ENCODE data around the gene SUMO2. TPM values are rescaled to one million over a fixed set of nuclear protein-coding genes. Genes with fewer than 3 reads are reported as not detected.

The SUMO2 gene
- total RNA-seq, 2 experiments from 2014 or later = 286 to 628 TPM

- peaks cover 24% of the 10 kb centered on the region for H3K4me1 ChIP-seq (ENCODE audit: insufficient read depth, low read length, poor library complexity, severe bottlenecking)
- intact Hi-C loops (cut with micrococcal nuclease; ENCODE audit: unreplicated experiment) = loop anchor here (2.0 kb wide), 2 partner anchors 18 to 38 kb away; no protein-coding TSS in a partner anchor
- peaks cover 38% of the 10 kb centered on the region for H3K36me3 ChIP-seq (ENCODE audit: insufficient read depth, low read length)
- DNase-seq (ENCODE audit: low spot score) = no peak
- no peak overlapping the region; the same call in 1 of the 2 replicates for H2AFZ ChIP-seq (ENCODE audit: low read length)
- H3K79me2 ChIP-seq (ENCODE audit: insufficient read depth, low read depth, low read length) = peaks cover 64% of the 10 kb centered on the region
- H4K20me1 ChIP-seq (ENCODE audit: insufficient read depth, low read length) = peaks cover 15% of the 10 kb centered on the region; the same call in 1 of the 2 replicates
- peak overlapping the region; percentile 95 for H3K4me2 ChIP-seq (ENCODE audit: low read length)
- ChIA-PET POLR2A (interaction anchor here (1.0 to 1.1 kb wide), 2 partner anchors 14 to 53 kb away, joined by 3 to 4 read pairs; partner anchors contain the start of gene NUP85), CTCF (ENCODE audit: unreplicated experiment) (no interaction called here)
- no peaks in the 10 kb centered on the region for H3K9me2 ChIP-seq (ENCODE audit: insufficient read depth, low read length)
- BruUV-seq (replicated peaks) = no TSS peak
- peak overlapping the region; percentile 56 for H3K27ac ChIP-seq (ENCODE audit: low read depth, low read length, poor library complexity, severe bottlenecking)
- no peaks in the 10 kb centered on the region for H3K9me3 ChIP-seq (ENCODE audit: low read length)
- TF ChIP-seq CTCF (conservative IDR thresholded peaks at IDR 0.05; ENCODE audit: low read length) (no peak), EZH2phosphoT487 (IDR thresholded peaks at IDR 0.05; ENCODE audit: borderline replicate concordance, low read depth, low read length) (no peak)
- H3K4me3 ChIP-seq (ENCODE audit: low read depth, low read length, poor library complexity, severe bottlenecking) = peak overlapping the region; percentile 75
These were observed 30.2 kb downstream of the SUMO2 start for GRCh38 chr17:75152523-75152921.

GRCh38 chr17:75151930-75152329 lies 30.8 kb downstream of the SUMO2 start:
- POLR2A ChIA-PET = interaction anchor here (0.6 kb wide), 1 partner anchor 1169 kb away, joined by 5 read pairs; no protein-coding TSS in a partner anchor
- CTCF ChIA-PET (ENCODE audit: unreplicated experiment) = no interaction called here
- TF ChIP-seq CTCF (conservative IDR thresholded peaks at IDR 0.05; ENCODE audit: low read length) (no peak), EZH2phosphoT487 (IDR thresholded peaks at IDR 0.05; ENCODE audit: borderline replicate concordance, low read depth, low read length) (no peak)

GRCh38 chr17:75147878-75148546 lies 34.7 kb downstream of the SUMO2 start:
- Histone ChIP-seq H3K27ac (ENCODE audit: low read depth, low read length, poor library complexity, severe bottlenecking) (no peak overlapping the region), H3K4me2 (ENCODE audit: low read length) (no peak overlapping the region), H3K9me3 (ENCODE audit: low read length) (no peaks in the 10 kb centered on the region), H3K4me3 (ENCODE audit: low read depth, low read length, poor library complexity, severe bottlenecking) (no peak overlapping the region), H3K4me1 (ENCODE audit: insufficient read depth, low read length, poor library complexity, severe bottlenecking) (peaks cover 14% of the 10 kb centered on the region), H3K36me3 (ENCODE audit: insufficient read depth, low read length) (peaks cover 82% of the 10 kb centered on the region), H4K20me1 (ENCODE audit: insufficient read depth, low read length) (peaks cover 13% of the 10 kb centered on the region; the same call in 1 of the 2 replicates), H2AFZ (ENCODE audit: low read length) (no peak overlapping the region), H3K79me2 (ENCODE audit: insufficient read depth, low read depth, low read length) (peaks cover 53% of the 10 kb centered on the region), H3K9me2 (ENCODE audit: insufficient read depth, low read length) (no peaks in the 10 kb centered on the region)
- ChIA-PET CTCF (ENCODE audit: unreplicated experiment) (interaction anchor here (0.5 kb wide), 1 partner anchor 67 kb away, joined by 3 read pairs; no protein-coding TSS in a partner anchor), POLR2A (interaction anchor here (0.6 to 1.2 kb wide), 6 partner anchors 14 to 233 kb away, joined by 3 to 7 read pairs (median 4); no protein-coding TSS in a partner anchor)
- TF ChIP-seq EZH2phosphoT487 (IDR thresholded peaks at IDR 0.05; ENCODE audit: borderline replicate concordance, low read depth, low read length) (no peak), CTCF (conservative IDR thresholded peaks at IDR 0.05; ENCODE audit: low read length) (no peak)
- no TSS peak for BruUV-seq (replicated peaks)
- intact Hi-C loops (cut with micrococcal nuclease; ENCODE audit: unreplicated experiment) = no loop called here
- DNase-seq (ENCODE audit: low spot score) = no peak

More at GRCh38 chr17:75151930-75152329, 30.8 kb downstream of the SUMO2 start:
- Histone ChIP-seq H3K36me3 (ENCODE audit: insufficient read depth, low read length) (peaks cover 44% of the 10 kb centered on the region), H3K4me3 (ENCODE audit: low read depth, low read length, poor library complexity, severe bottlenecking) (peak overlapping the region; percentile 75), H3K4me2 (ENCODE audit: low read length) (peak overlapping the region; percentile 95), H3K9me2 (ENCODE audit: insufficient read depth, low read length) (no peaks in the 10 kb centered on the region), H3K79me2 (ENCODE audit: insufficient read depth, low read depth, low read length) (peaks cover 64% of the 10 kb centered on the region), H3K9me3 (ENCODE audit: low read length) (no peaks in the 10 kb centered on the region), H4K20me1 (ENCODE audit: insufficient read depth, low read length) (peaks cover 15% of the 10 kb centered on the region; the same call in 1 of the 2 replicates), H3K27ac (ENCODE audit: low read depth, low read length, poor library complexity, severe bottlenecking) (no peak overlapping the region), H2AFZ (ENCODE audit: low read length) (no peak overlapping the region), H3K4me1 (ENCODE audit: insufficient read depth, low read length, poor library complexity, severe bottlenecking) (peaks cover 24% of the 10 kb centered on the region)
- BruUV-seq (replicated peaks) = no TSS peak
- intact Hi-C loops (cut with micrococcal nuclease; ENCODE audit: unreplicated experiment) = loop anchor here (2.0 kb wide), 2 partner anchors 19 to 37 kb away; no protein-coding TSS in a partner anchor
- DNase-seq (ENCODE audit: low spot score) = peak; percentile 48

All from OCI-LY7 (cell line).